HFFc6 (cell line): ENCODE data around the gene CYP46A1. TPM values are rescaled to one million over a fixed set of nuclear protein-coding genes. Genes with fewer than 3 reads are reported as not detected.

Experiments used
- DNase-seq: peaks from one replicate; pipeline ENCODE4 v3.0.0-alpha.2; 2018
- H3K27ac Mint-ChIP-seq: 2 replicates; pipeline ENCODE4 v1.8.0; 2020; ENCODE audit warnings: mild to moderate bottlenecking, mixed read lengths
- H3K27me3 Mint-ChIP-seq: 2 replicates; pipeline ENCODE4 v1.8.0; 2021; ENCODE audit warnings: mild to moderate bottlenecking, moderate library complexity, mixed read lengths; ENCODE audit not compliant: insufficient read depth
- H3K36me3 Mint-ChIP-seq: 2 replicates; pipeline ENCODE4 v1.8.0; 2021; ENCODE audit warnings: low read depth, mixed read lengths
- H3K4me1 Mint-ChIP-seq: 2 replicates; pipeline ENCODE4 v1.8.0; 2020; ENCODE audit warnings: low read depth, mixed read lengths
- H3K4me3 Mint-ChIP-seq: 2 replicates; pipeline ENCODE4 v1.8.0; 2020; ENCODE audit warnings: mild to moderate bottlenecking, moderate library complexity, mixed read lengths
- H3K9me3 Mint-ChIP-seq: 2 replicates; pipeline ENCODE4 v1.8.0; 2020; ENCODE audit warnings: mild to moderate bottlenecking, mixed read lengths
- CTCF ChIP-seq: fragments of 200-600 bp; sonication (generic); IDR thresholded peaks from 2 replicates; pipeline ENCODE4 v1.5.0; 2021; ENCODE audit warnings: antibody characterized with exemption, mild to moderate bottlenecking
- total RNA-seq, 6 experiments: library from RNA; stranded (reverse); fragmentation: NEBNext Ultra II Directional; extraction: Animal tissue kit (Norgen Biotek cat#: 25700); gene quantifications; 2 replicates in 1 of 6; 3 replicates in 5 of 6; pipeline ENCODE4 v1.2.3, GENCODE V29; 2021

Gene CYP46A1
- total RNA-seq, 6 experiments from 2014 or later: 0.28 to 0.62 (median 0.49) TPM

- no peak for TF ChIP-seq CTCF
- no peak overlapping the region for H3K27ac Mint-ChIP-seq
- no peaks in the 10 kb centered on the region for H3K9me3 Mint-ChIP-seq
- H3K27me3 Mint-ChIP-seq: peaks cover 9% of the 10 kb centered on the region
- H3K36me3 Mint-ChIP-seq: no peaks in the 10 kb centered on the region
- DNase-seq: no peak
- H3K4me3 Mint-ChIP-seq: no peak overlapping the region
- peaks cover 25% of the 10 kb centered on the region for H3K4me1 Mint-ChIP-seq
These were observed 56.3 kb downstream of the CYP46A1 start for GRCh38 chr14:99740411-99740810.

- Mint-ChIP-seq H3K4me3 (no peak overlapping the region), H3K4me1 (peaks cover 35% of the 10 kb centered on the region), H3K27me3 (peaks cover 6% of the 10 kb centered on the region), H3K36me3 (no peaks in the 10 kb centered on the region), H3K9me3 (no peaks in the 10 kb centered on the region), H3K27ac (no peak overlapping the region)
- DNase-seq: no peak
- TF ChIP-seq CTCF: no peak
These were observed 57.3 kb downstream of the CYP46A1 start for GRCh38 chr14:99741227-99741976.

- no peaks in the 10 kb centered on the region for H3K36me3 Mint-ChIP-seq
- H3K27me3 Mint-ChIP-seq: peaks cover 8% of the 10 kb centered on the region
- no peak overlapping the region for H3K27ac Mint-ChIP-seq
- no peak overlapping the region for H3K4me3 Mint-ChIP-seq
- DNase-seq: no peak
- peaks cover 36% of the 10 kb centered on the region for H3K4me1 Mint-ChIP-seq
- TF ChIP-seq CTCF: no peak
- no peaks in the 10 kb centered on the region for H3K9me3 Mint-ChIP-seq
These were observed 58.0 kb downstream of the CYP46A1 start for GRCh38 chr14:99742074-99742473.

DNA sequence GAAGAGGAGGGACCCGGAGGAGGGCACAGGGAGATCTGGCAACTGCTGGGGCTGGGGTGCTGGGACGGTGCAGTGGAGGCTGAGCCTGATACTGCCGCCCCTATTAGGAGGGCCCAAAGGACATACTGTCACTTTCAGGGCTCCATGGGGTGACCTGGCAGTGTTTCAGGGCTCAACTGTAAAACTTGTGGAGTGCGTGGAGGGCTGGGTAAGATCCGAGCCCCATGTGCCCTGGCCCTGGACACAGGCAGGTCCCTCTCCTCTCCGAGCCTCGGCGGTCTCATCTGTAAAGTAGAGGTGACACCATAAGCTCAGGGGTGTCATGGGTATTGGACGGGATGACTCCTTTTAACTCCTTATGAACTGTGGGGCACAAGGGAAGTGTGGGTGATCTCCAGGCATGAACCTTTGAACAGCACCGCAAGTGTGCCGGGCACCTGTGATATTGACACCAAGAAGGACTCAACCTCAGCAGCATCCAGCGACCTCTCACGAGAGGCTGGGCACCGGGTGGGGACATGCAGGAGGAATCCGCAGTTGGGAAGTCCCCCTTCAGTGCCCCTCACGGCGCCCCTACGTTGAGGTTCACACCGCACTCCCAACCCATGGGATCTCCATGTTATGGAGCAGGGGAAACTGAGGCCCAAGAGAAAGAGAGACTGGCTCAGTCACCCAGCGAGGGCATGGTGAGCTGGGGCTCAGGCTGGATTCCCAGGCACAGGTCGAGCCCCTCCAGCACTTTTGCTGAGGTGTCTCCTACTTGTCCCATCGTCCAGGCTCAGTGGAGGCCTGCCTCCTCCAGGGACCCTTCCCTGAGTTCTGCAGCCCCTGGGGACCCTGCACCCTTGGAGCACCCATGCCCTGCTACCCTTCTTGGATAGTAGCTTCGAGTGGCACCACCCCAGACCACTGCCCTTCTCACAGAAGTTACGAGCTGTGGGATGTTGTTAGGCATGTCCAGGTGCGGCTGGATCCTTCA, 58.7 kb downstream of the CYP46A1 start:
- peaks cover 36% of the 10 kb centered on the region for H3K4me1 Mint-ChIP-seq
- no peak overlapping the region for H3K27ac Mint-ChIP-seq
- no peaks in the 10 kb centered on the region for H3K9me3 Mint-ChIP-seq
- no peak for DNase-seq
- H3K27me3 Mint-ChIP-seq: peaks cover 8% of the 10 kb centered on the region
- H3K4me3 Mint-ChIP-seq: no peak overlapping the region
- no peak for TF ChIP-seq CTCF
- no peaks in the 10 kb centered on the region for H3K36me3 Mint-ChIP-seq

GRCh38 chr14:99744199-99744872, 60.2 kb downstream of the CYP46A1 start:
- Mint-ChIP-seq H3K36me3 (no peaks in the 10 kb centered on the region), H3K4me3 (peak overlapping the region; percentile 74), H3K27me3 (peaks cover 8% of the 10 kb centered on the region), H3K4me1 (peaks cover 36% of the 10 kb centered on the region), H3K9me3 (no peaks in the 10 kb centered on the region), H3K27ac (peak overlapping the region; percentile 95)
- no peak; the same call in 1 of the 2 replicates for TF ChIP-seq CTCF
- DNase-seq: peak; percentile 71
